ENCODE data around the gene PRR13.
A peak's percentile ranks its signal among the peaks of the same experiment; 100 is the strongest.
"Not testable (repeated sequence)": the region's sequence is repeated elsewhere in the genome, so short reads cannot be mapped to it uniquely, and the experiment has no call there.

Gene PRR13

DNA sequence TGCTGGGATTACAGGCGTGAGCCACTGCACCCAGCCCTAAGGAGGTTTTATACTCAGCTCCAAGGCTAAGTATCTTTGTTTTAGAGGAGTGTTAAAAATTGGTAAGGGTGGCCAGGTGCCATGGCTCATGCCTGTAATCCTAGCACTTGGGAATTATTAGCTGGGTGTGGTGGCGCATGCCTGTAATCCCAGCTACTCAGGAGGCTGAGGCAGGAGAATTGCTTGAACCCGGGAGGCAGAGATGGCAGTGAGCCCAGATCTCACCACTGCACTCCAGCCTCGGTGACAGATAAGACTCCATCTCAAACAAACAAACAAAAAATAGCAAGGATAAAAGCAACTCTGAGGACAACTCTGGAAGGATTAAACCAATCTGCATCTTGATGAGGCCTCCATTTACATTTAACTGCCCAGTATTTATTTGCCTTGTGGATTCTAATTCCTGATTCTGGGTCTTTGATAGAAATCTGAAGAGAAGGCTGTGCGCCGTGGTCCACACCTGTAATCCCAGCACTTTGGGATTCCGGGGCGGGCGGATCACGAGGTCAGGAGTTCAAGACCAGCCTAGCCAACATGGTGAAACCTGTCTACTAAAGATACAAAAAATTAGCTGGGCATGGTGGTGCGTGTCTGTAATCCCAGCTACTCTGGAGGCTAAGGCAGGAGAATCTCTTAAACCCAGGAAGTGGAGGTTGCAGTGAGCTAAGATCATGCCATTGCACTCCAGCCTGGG, 3.2 kb downstream of the PRR13 start:
- not testable (repeated sequence) for H3K27ac ChIP-seq (ENCODE audit: low read length); H3K9ac ChIP-seq (ENCODE audit: low read length); H3K27me3 ChIP-seq (ENCODE audit: control insufficient read depth, insufficient read depth, low read length); H3K9me3 ChIP-seq (ENCODE audit: control insufficient read depth, low read depth, low read length); H3K4me3 ChIP-seq (ENCODE audit: low read length); H3K4me1 ChIP-seq (ENCODE audit: control insufficient read depth, low read depth, low read length)
- peaks cover 21% of the 10 kb centered on the region for H3K36me3 ChIP-seq (ENCODE audit: control insufficient read depth, low read depth, low read length)

DNA sequence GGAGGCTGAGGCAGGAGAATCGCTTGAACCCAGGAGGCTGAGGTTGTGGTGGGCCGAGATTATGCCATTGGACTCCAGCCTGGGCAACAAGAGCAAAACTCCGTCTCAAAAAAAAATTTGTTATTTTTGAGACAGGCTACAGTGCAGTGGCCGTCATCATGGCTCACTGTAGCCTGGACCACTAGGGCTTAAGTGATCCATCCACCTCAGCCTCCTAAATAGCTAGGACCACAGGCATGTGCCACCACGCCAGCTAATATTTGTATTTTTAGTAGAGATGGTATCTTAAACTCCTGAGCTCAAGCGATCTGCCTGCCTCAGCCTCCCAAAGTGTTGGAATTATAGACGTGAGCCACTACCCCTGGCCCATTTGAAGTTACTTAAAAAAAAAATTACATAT, 9.4 kb downstream of the PRR13 start:
- Histone ChIP-seq H3K9me3 (ENCODE audit: control insufficient read depth, low read depth, low read length) (no peaks in the 10 kb centered on the region), H3K36me3 (ENCODE audit: control insufficient read depth, low read depth, low read length) (peaks cover 28% of the 10 kb centered on the region), H3K27ac (ENCODE audit: low read length) (no peak overlapping the region), H3K27me3 (ENCODE audit: control insufficient read depth, insufficient read depth, low read length) (no peaks in the 10 kb centered on the region), H3K4me1 (ENCODE audit: control insufficient read depth, low read depth, low read length) (peaks cover 3% of the 10 kb centered on the region), H3K9ac (ENCODE audit: low read length) (no peak overlapping the region), H3K4me3 (ENCODE audit: low read length) (no peak overlapping the region)

DNA sequence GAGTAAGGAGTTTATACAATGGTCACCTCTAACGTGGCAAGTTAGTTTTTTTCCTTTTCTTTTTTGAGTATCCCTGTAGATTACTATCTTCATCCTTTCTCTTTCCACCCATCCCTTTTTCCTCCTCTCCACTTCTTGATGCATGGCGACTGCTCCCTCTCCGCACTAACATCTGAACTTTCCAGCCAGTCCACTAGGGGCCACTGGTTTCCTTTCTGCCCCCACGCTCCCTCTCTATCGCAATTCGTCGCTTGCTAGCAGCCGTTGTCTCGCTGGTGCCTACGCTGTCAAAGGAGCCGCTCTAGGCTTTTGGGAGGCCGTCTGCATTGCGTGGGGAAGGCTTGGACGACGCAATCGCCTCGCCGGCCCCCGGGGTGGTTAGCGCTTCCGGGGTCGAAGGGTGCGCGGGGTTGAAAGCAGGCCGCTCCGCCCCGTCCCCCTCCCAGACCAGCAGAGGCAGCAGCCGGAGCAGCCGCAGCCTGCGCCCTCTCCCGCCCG, 10.2 kb downstream of the PRR13 start, which contains the start of gene PCBP2:
Gene PCBP2, plus strand, starts transcription at position 442 of the 498 bp plus-strand sequence. CDS start 2,699 bp downstream, outside the sequence.
- no peaks in the 10 kb centered on the region for H3K9me3 ChIP-seq (ENCODE audit: control insufficient read depth, low read depth, low read length)
- H3K4me3 ChIP-seq (ENCODE audit: low read length), result peak within 1 kb of the TSS; percentile 79
- peaks cover 3% of the 10 kb centered on the region for H3K4me1 ChIP-seq (ENCODE audit: control insufficient read depth, low read depth, low read length)
- H3K27me3 ChIP-seq (ENCODE audit: control insufficient read depth, insufficient read depth, low read length), result no peaks in the 10 kb centered on the region
- H3K36me3 ChIP-seq (ENCODE audit: control insufficient read depth, low read depth, low read length), result peaks cover 32% of the 10 kb centered on the region
- peak within 1 kb of the TSS; percentile 87 for H3K27ac ChIP-seq (ENCODE audit: low read length)
- H3K9ac ChIP-seq (ENCODE audit: low read length), result peak within 1 kb of the TSS; percentile 96

DNA sequence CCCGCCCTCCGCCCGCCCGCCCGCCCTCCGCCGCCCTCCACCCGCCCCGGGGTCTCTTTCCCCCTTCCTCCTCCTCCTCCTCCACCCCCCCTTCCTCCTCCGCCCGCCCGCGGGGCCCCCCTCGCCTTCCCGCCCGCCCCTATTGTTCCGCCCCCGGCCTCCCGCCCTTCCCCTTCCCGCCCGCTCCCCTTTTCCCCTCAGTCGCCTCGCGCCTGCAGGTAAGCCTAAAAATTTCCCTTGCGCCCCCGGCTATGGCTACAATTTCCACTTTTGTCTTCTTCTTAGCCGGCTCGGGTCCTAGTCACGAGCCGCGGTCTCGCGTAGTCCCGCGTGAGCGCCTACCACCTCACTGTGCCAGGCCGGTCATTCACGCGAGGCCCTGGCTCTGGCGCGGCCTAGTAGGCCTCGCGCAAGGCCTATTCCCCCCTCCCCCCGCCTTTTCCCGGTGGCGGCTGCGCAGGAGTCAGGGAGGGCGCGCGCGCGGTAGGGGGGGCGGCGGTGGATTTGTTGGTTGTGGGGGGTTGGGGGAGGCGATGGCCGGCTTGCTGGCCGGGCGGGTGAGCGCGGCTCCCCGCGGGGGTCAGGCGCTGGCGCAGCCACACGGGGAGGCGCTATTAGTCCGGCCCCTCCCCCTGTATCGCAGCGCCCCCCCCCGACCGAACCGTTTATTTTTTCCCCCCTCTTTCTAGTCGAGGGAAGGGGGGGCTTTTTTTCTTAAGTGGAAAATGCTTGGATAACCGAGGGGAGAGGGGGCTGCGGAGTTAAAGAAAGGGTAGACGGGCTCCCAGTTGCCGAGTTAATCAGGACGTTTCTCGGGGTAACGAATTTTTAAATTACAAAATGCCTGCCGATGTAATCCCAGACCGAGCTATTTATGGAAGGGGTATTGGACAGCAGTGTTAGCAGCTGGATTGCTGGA, 10.9 kb downstream of the PRR13 start:
- H3K9ac ChIP-seq (ENCODE audit: low read length), result peak overlapping the region; percentile 96
- H3K4me3 ChIP-seq (ENCODE audit: low read length), result peak overlapping the region; percentile 79
- peaks cover 3% of the 10 kb centered on the region for H3K4me1 ChIP-seq (ENCODE audit: control insufficient read depth, low read depth, low read length)
- H3K27ac ChIP-seq (ENCODE audit: low read length), result peak overlapping the region; percentile 87
- no peaks in the 10 kb centered on the region for H3K27me3 ChIP-seq (ENCODE audit: control insufficient read depth, insufficient read depth, low read length)
- H3K9me3 ChIP-seq (ENCODE audit: control insufficient read depth, low read depth, low read length), result no peaks in the 10 kb centered on the region
- peaks cover 39% of the 10 kb centered on the region for H3K36me3 ChIP-seq (ENCODE audit: control insufficient read depth, low read depth, low read length)

DNA sequence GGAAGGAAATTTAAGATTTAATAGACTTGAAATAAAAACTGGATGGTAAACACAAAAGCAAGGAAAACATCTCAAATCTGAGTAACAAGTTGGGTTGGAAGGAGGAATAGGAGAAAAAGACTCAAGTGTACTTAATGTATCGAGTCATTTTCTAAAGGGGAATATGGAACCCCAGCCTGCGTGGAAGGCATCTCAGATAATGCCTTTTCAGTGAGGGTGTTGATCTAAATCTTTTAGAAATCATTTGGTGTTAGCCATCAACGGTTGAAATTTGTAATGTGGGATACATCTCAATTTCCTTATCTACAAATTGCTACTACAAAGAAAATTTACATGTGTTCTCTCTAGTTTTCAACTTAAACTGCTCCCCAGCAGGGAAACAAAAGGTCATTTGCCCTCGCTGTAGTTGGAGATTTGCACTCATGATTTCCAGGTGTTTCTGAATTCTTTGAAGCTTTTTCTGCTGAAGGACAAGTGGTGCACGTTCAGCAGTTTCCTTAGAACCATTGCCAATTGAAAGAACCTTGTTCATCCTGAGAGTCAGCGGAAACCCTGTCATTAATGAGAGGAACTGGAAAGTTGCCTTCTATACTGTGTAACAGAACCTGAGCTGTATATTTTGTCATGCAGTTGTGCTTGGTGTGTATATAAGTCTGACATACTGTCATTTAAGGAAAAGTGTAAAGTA, 12.6 kb downstream of the PRR13 start:
- Histone ChIP-seq H3K36me3 (ENCODE audit: control insufficient read depth, low read depth, low read length) (peaks cover 55% of the 10 kb centered on the region), H3K4me3 (ENCODE audit: low read length) (peak overlapping the region; percentile 79), H3K9me3 (ENCODE audit: control insufficient read depth, low read depth, low read length) (no peaks in the 10 kb centered on the region), H3K27ac (ENCODE audit: low read length) (no peak overlapping the region), H3K9ac (ENCODE audit: low read length) (peak overlapping the region; percentile 96), H3K27me3 (ENCODE audit: control insufficient read depth, insufficient read depth, low read length) (no peaks in the 10 kb centered on the region), H3K4me1 (ENCODE audit: control insufficient read depth, low read depth, low read length) (peaks cover 3% of the 10 kb centered on the region)

DNA sequence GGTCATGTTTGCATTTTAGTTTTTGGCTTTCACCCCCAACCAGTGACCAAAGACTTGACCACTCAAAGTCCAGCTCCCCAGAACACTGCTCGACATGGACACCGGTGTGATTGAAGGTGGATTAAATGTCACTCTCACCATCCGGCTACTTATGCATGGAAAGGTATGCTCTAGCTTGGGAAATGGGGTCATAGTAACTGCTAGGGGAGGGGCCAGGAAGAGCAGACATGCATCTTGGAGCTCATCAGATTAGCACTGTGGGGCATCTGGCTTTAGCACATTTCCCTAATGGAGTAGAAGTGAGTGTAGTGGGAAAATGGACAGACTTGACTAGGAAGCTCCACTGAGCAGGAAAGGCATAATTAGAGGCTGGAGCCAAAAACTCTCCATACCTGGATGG, 13.2 kb downstream of the PRR13 start:
- Histone ChIP-seq H3K27me3 (ENCODE audit: control insufficient read depth, insufficient read depth, low read length) (no peaks in the 10 kb centered on the region), H3K4me1 (ENCODE audit: control insufficient read depth, low read depth, low read length) (peaks cover 3% of the 10 kb centered on the region), H3K27ac (ENCODE audit: low read length) (no peak overlapping the region), H3K4me3 (ENCODE audit: low read length) (peak overlapping the region; percentile 79), H3K9ac (ENCODE audit: low read length) (no peak overlapping the region), H3K36me3 (ENCODE audit: control insufficient read depth, low read depth, low read length) (peaks cover 62% of the 10 kb centered on the region), H3K9me3 (ENCODE audit: control insufficient read depth, low read depth, low read length) (no peaks in the 10 kb centered on the region)

DNA sequence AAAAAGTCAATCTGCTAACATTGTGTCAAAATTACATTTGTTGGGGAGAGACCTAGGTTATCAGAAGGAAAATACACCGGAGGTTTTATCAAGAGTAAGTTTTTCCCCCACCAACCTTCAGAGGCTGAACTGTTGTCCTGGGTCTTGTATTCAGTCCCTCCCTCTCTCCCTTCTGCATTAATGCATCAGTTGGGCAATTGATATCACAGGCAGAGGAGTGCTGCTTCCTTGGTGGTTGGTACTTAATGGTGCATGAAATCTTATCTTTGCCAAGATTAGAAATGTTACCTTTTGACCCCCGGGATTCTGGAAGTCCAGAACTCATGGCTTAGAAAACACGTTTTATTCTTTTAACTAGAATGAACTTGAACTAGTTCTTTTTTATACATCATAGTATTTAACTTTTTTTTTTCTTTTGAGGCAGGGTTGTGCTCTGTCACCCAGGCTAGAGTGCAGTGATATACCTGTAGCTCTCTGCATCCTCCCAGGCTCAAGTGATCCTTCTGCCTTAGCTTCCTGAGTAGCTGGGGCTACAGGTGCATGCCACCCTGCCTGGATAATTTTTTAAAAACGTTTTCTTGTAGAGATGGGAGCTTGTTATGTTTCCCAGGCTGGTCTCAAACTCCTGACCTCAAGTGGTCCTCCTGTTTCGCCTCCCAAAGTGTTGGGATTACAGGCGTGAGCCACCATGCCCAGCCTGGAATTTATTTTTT, 15.3 kb downstream of the PRR13 start:
- Histone ChIP-seq H3K4me1 (ENCODE audit: control insufficient read depth, low read depth, low read length) (peaks cover 3% of the 10 kb centered on the region), H3K27me3 (ENCODE audit: control insufficient read depth, insufficient read depth, low read length) (no peaks in the 10 kb centered on the region), H3K9ac (ENCODE audit: low read length) (no peak overlapping the region), H3K4me3 (ENCODE audit: low read length) (no peak overlapping the region), H3K27ac (ENCODE audit: low read length) (no peak overlapping the region), H3K9me3 (ENCODE audit: control insufficient read depth, low read depth, low read length) (no peaks in the 10 kb centered on the region), H3K36me3 (ENCODE audit: control insufficient read depth, low read depth, low read length) (peaks cover 83% of the 10 kb centered on the region)

DNA sequence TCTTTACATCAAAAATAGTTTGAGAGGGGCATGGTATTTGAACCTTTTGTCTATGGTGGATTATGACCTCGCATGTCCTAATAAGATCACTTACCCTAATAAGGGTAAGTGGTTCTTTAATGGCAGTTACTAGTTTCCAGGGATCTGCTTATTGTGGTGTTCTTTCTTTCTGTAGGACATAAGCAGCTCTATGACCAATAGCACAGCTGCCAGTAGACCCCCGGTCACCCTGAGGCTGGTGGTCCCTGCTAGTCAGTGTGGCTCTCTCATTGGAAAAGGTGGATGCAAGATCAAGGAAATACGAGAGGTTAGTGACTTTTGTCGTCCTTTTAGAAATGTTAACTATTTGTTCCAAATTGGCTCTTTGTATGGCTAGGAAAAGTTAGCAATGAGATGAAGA, 17.6 kb downstream of the PRR13 start:
- Histone ChIP-seq H3K27me3 (ENCODE audit: control insufficient read depth, insufficient read depth, low read length) (no peaks in the 10 kb centered on the region), H3K36me3 (ENCODE audit: control insufficient read depth, low read depth, low read length) (peaks cover 100% of the 10 kb centered on the region), H3K27ac (ENCODE audit: low read length) (no peak overlapping the region), H3K9ac (ENCODE audit: low read length) (no peak overlapping the region), H3K4me3 (ENCODE audit: low read length) (no peak overlapping the region), H3K9me3 (ENCODE audit: control insufficient read depth, low read depth, low read length) (no peaks in the 10 kb centered on the region), H3K4me1 (ENCODE audit: control insufficient read depth, low read depth, low read length) (peaks cover 5% of the 10 kb centered on the region)

DNA sequence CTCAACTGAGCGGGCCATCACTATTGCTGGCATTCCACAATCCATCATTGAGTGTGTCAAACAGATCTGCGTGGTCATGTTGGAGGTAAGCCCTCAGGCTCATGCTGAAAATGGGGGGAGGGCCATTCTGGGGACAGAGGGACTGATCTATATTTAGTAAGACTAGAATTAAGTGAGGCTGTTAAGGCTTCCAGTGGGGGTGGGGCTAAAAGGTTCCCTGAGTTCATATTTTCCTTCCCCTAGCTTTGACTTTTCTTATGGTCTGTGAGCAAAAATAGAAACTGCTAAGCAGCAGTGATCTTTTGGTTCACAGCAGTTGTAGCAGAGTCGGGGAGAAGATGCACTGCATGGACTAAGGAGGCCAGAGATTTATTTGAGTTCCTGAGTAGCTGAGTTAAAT, 19.5 kb downstream of the PRR13 start:
- peaks cover 100% of the 10 kb centered on the region for H3K36me3 ChIP-seq (ENCODE audit: control insufficient read depth, low read depth, low read length)
- H3K9ac ChIP-seq (ENCODE audit: low read length), result no peak overlapping the region
- H3K4me1 ChIP-seq (ENCODE audit: control insufficient read depth, low read depth, low read length), result peaks cover 5% of the 10 kb centered on the region

DNA sequence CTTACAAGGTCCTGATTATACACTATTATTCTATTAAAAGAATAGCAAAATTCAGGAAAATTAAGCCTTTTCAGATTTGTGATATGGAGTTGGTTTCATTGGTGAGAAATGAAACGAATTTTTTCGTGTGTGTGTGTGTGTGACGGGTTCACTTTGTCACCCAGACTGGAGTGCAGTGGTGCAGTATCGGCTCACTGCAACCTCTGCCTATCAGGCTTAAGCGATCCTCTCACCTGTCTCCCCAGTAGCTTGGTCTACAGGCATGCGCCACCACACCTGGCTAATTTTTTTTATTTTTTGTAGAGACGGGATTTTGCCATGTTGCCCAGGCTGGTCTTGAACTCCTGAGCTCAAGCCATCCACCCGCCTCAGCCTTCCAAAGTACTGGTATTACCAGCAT, 20.1 kb downstream of the PRR13 start:
- Histone ChIP-seq H3K9me3 (ENCODE audit: control insufficient read depth, low read depth, low read length) (no peaks in the 10 kb centered on the region), H3K4me3 (ENCODE audit: low read length) (no peak overlapping the region), H3K27ac (ENCODE audit: low read length) (no peak overlapping the region), H3K27me3 (ENCODE audit: control insufficient read depth, insufficient read depth, low read length) (no peaks in the 10 kb centered on the region), H3K36me3 (ENCODE audit: control insufficient read depth, low read depth, low read length) (peaks cover 100% of the 10 kb centered on the region), H3K9ac (ENCODE audit: low read length) (no peak overlapping the region), H3K4me1 (ENCODE audit: control insufficient read depth, low read depth, low read length) (peaks cover 5% of the 10 kb centered on the region)

More for the DNA sequence above, 19.5 kb downstream of the PRR13 start:
- Histone ChIP-seq H3K9me3 (ENCODE audit: control insufficient read depth, low read depth, low read length) (no peaks in the 10 kb centered on the region), H3K27me3 (ENCODE audit: control insufficient read depth, insufficient read depth, low read length) (no peaks in the 10 kb centered on the region), H3K4me3 (ENCODE audit: low read length) (no peak overlapping the region), H3K27ac (ENCODE audit: low read length) (no peak overlapping the region)

DNA sequence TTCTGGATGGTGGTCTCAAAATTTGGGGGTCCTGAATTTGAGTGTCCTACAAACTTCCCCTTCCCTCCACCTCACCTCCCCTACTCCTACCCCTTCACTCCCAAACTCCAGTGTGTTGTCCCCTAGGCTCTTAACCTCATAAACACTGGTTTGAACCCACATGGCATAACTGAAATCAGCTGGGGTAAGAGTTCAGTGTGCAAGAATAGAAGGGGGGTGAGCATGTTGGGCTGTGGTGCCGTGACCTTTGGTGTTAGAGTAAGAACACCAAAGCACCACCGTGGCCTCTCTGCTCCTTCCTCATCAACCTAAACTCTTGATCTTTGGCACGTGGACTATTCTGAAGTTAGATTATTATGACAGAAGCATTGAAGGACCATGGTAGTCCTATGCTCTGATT, 21.4 kb downstream of the PRR13 start:
- no peaks in the 10 kb centered on the region for H3K27me3 ChIP-seq (ENCODE audit: control insufficient read depth, insufficient read depth, low read length)
- no peaks in the 10 kb centered on the region for H3K9me3 ChIP-seq (ENCODE audit: control insufficient read depth, low read depth, low read length)
- peaks cover 5% of the 10 kb centered on the region for H3K4me1 ChIP-seq (ENCODE audit: control insufficient read depth, low read depth, low read length)
- no peak overlapping the region for H3K4me3 ChIP-seq (ENCODE audit: low read length)
- peaks cover 100% of the 10 kb centered on the region for H3K36me3 ChIP-seq (ENCODE audit: control insufficient read depth, low read depth, low read length)
- no peak overlapping the region for H3K27ac ChIP-seq (ENCODE audit: low read length)
- no peak overlapping the region for H3K9ac ChIP-seq (ENCODE audit: low read length)
